ENCODE measurements around the gene ARRDC4.

The ARRDC4 gene, protein sequence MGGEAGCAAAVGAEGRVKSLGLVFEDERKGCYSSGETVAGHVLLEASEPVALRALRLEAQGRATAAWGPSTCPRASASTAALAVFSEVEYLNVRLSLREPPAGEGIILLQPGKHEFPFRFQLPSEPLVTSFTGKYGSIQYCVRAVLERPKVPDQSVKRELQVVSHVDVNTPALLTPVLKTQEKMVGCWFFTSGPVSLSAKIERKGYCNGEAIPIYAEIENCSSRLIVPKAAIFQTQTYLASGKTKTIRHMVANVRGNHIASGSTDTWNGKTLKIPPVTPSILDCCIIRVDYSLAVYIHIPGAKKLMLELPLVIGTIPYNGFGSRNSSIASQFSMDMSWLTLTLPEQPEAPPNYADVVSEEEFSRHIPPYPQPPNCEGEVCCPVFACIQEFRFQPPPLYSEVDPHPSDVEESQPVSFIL

DNA sequence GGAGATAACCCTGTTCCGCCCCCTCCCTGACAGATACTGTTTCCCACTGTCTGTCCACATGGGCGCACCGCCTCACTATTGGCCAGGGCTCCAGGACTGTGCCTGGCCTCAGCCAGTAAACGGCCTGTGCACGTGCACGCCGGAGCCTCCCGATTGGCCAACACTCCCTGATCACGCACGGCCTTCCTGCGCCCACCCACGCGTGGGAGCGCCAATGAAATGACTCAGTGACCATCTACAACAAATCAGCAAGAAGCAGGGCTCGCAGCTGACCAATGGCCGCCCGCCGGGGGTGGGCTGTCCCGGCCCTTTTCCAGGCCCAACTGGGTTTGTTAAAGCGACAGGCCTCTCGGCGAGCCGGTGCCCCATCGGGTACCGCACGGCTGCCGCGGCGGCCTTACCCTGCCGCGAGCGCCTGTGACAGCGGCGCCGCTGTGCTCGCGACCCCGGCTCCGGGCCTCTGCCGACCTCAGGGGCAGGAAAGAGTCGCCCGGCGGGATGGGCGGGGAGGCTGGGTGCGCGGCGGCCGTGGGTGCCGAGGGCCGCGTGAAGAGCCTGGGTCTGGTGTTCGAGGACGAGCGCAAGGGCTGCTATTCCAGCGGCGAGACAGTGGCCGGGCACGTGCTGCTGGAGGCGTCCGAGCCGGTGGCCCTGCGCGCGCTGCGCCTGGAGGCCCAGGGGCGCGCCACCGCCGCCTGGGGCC, at the start of gene ARRDC4:
TSS of gene ARRDC4 (plus strand) at position 340 of the 703 bp plus-strand sequence. CDS start at position 499, 159 bp downstream.
- peak; percentile 100 for DNase-seq (ENCODE audit: low read depth)

DNA sequence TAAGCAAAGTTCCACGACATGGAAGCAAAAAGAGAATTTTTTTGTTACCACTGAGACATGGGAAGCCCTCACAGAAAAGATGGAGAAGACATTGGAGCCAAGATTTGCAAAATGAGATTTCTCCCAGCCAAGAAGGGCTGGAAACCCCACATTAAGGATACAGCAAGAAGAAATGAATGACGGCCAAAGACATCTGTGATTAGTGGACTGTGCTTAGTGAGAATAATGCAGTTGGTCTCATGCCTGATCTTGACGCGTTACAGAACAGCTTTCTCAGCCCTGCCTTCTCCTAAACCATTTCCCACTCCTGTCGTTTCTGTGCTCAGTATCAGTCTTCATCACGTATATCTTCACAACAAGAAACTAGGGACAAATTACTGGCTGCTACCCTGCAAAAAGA, 45.8 kb upstream of the ARRDC4 start:
- DNase-seq (ENCODE audit: low read depth) = no peak

DNA sequence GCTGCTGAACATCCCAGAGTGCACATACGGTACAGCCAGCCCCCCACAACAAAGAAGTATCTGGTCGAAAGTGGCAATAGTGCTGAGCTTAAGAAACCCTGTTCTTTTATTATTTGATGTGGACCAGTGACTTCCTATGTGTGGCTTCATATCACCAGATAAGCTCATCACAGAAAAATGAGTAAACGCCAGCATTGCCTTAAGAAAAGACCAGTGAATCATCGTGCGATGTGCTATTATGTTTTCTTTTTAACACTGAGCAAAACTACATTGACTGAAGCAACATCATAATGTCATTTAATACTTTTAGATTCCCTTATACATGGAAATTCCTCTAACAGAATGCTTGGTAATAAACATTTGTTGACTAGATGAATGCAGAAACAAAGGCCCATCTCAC, 45.2 kb upstream of the ARRDC4 start:
- no peak for DNase-seq (ENCODE audit: low read depth)

DNA sequence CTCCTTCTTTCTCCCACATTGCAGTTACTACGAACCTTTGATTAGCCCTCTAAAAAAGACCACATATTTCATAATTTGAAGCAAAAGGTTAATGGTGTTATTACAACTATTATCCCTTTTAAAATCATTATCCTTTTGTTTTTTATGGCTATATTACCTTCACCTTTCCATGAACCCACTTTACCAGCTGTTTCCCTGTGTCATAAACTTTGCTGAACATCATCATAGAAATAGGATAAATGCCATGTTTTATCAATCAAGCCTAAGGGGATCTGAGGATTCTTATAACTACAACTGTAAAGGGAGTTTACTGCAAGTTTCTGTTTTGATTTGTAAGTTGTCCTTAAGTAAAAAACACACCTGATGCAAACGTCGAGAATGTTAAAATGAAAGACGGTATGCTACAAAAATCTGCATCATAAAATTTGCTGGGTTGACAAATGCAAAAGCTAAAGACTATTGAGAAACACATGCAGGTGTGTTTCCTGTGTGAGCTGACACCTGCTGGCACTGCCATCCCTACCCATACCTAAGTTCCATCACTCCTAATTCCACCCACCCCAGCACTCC, 39.1 kb upstream of the ARRDC4 start:
- DNase-seq (ENCODE audit: low read depth) = no peak

DNA sequence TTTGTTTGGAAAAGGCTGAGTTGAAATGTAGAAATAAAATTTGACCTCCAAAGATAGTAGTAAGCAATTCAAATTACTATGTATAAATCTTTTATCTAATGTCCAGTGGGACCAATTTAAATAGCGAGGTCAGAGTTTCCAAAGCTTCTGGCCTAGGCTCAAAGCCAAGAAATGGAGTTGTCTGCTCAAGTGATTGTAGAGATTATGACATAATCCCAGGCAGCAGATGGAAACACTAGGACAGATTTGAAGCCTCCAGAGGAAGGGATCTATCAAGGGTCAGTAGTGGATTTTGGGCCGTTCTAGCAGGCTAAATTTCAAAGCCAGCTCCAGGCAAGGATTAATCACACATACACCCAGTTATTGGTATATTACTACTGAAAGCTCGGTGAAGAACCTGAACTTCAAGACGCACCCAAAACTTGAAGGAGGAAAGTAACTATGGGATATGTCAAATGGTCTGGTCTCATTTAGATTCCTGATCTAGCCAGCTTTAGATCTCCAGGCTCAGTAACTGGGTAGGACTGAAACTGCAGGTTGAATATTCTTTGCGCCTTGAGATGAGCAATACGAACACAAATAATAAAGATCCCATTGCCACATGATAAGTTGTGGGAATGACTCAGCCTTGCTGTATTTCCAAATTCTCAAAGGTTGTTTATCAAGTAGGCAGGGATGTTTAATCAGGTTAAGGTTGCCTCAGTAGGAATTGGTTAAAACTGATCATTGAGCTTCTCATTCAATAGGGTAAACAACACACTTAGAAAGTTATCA, 30.9 kb upstream of the ARRDC4 start:
- no peak for DNase-seq (ENCODE audit: low read depth)

DNA sequence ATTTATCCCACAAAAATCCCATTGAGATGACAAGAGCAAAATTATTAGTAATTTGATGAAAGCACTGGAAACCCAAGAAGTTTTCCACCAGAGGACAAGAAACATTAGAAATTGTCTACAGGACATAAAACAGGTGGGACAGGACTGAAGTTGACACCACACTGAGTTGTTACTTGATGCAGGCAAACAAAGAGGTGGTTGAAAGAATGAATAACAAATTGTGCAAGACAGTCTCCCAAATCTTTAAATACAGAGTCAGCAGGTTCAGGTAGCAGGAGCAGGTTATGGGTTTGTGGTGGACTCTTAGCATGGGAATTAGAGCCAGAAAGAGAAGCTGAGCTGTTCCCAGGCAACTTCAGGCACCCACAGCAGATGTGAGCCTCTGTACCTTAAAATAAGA, 30.3 kb upstream of the ARRDC4 start:
- no peak for DNase-seq (ENCODE audit: low read depth)

DNA sequence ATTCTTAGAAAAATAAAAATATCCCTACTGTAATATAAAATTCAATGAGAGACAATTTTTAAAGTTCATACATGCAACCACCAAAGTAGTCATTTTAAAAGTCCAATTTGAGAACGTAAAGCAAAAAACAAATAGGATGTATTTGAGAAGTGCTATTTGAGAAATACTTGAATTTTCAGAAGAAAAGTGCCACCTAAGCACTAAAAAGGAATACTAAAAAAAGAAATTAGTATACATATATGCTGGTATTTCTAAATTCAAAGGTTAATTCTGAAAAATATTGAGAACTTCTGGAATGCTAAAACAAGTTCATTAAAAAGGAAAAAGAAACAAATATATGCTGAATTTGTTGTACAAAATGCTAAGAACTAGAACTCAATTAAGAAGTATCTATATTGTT, 29.2 kb upstream of the ARRDC4 start:
- no peak for DNase-seq (ENCODE audit: low read depth)

DNA sequence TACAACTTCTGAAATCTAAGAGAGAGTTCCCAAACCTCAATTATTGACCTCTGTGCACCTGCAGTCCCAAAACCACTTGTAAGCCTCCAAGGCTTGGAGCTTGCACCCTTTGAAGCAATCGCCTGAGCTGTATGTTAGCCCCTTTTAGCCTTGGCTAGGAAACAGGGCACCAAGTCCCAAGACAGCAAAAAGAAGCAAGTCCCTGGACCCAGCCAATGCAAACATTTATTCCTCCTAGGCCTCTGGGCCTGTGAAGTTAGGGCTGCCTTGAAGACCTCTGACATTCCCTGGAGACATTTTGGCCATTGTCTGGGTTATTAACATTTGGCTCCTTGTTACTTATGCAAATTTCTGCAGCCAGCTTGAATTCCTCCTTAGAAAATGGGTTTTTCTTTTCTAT, 26.9 kb upstream of the ARRDC4 start:
- no peak for DNase-seq (ENCODE audit: low read depth)

DNA sequence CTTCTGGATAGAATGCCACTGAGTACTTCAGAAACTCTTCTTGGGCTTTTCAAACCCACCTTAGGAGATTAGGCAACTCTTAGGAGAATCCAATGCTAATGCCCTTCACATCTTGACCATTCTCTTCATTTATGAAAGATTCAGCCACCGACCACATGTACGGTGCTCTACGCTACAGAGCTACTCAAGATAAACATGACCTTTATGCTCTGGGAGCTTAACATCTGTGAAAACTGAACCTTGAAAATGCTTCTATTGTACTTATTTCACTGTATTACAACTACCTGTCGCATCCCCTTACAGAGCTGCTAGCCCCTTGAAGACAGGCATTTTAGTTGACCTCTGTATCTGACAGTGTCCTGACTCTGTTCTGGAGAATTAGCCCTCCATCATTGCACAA, 19.5 kb upstream of the ARRDC4 start:
- DNase-seq (ENCODE audit: low read depth) = no peak

DNA sequence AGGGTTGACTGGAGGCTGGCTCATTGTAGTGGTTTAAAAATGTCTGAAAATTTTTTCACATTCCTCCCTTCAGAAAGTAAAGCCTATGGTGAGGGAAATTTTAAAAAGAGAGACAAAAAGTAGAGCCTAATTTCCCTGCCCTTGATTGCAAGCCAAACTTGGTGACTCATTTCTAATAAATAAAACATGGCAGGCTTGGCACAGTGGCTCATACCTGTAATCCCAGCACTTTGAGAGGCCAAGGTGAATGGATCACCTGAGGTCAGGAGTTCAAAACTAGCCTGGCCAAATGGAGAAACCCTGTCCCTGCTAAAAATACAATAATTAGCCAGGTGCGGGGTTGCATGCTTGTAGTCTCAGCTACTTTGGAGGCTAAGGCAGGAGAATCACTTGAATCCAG, 18.9 kb upstream of the ARRDC4 start:
- DNase-seq (ENCODE audit: low read depth) = no peak

DNA sequence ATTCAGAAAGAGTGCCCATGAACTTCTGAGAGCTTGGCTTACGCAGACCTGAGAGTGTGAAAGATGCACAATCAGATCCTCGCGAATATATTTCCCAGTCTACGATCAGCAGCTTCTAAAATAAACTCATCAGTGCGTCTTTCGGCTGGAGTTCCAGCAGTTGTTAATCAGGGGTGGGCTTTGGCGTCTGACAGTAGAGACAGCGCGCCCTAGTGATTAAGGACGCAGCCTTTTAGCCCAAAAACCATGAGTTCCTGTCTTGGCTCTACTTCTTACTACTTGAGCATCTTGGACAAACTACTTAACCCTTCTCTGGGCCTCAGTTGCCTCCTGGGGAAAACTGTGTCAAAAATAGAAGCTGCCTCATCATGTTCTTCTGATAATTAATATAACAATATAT, 15.8 kb upstream of the ARRDC4 start:
- DNase-seq (ENCODE audit: low read depth) = no peak

DNA sequence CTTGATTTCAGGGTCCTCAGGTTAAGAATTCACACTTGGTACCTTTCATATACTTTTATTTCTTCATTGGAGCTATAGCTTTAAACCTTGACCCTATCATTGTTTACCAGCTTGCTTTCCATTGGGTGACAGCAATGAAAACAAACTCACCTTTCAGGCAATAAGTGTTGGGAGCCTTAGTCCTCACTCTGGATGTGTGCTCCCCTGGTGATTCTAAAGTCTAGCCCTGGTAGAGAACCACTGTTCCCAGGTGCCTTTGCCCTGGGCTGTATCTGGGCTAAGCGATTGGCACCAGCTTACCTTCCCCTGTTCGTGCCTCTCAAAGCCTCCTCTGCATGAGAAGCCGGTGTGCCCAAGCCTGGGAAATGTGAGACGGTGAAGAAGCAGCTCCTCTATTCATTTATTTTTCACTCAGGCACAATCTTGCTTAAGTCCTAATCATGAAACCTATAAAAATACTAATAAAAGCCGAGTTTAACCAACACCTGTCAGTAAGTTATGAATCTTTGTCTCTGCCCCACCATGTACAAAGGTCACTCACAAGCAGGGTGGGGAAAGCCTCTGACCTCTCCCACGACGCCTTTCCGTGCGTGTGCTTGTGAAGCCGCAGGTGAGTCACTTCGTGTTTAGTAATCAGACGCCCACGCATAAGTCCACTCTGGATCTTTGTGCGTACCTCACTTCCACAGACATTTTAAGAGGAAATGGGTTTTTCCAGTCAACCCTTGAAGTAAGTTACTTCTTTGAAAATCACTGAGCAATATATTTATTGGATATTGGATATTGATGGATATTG, 12.8 kb upstream of the ARRDC4 start:
- DNase-seq (ENCODE audit: low read depth) = no peak

DNA sequence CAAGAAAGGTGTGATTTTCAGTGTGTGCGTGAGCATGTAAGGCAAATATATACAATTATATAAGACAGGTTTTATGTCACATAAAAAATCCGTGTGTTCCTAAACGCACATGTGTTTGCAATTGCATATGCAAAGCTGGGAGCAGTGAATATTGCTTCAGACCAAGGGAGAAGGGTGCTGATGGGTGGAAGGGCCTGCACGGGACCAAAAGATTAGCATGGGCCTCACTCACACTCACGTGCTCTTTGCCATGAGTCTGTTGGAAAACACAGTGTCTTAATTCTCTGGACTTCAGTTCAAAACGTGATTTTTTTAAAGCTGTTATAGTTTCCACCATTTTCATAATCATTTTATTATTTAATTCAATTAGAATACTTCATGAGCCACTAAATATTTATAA, 7.2 kb upstream of the ARRDC4 start:
- DNase-seq (ENCODE audit: low read depth) = no peak

DNA sequence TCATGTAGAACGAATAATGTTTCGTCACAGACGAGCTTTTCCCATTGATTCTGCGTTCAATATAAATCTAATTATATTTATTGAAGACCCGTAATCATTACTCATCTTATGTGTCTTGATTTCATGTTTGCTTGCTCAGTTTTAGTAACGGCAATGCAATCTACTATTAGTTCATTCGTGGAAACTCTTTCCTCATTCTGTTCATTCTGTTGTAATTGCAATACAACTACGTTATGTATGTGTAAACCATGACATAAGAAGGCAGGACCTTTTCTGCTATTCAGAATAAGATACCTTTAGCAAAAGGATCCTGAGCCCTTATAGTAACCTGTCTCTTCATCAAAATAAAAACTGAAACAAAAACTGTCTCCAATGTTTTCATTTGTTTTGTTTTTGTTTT, 6.8 kb upstream of the ARRDC4 start:
- DNase-seq (ENCODE audit: low read depth) = no peak

DNA sequence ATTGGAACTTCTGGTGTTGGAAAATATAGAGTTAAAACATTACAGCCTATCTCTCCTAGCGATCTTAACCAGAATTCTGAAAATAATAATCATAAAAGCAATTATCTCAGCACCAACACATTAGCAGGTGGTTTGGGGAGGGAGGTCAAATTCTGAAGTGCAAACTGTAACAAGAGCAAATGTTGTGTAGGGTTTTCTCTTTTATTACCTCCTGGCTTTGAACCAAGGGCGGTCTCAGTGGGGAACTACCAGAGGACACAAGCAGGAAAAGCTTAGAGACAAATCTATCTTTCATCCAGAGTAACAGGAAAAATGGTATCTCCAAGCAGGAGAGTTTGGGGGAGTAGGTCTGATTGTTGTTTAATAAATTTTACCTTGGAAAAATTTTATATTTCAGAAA, 5.5 kb upstream of the ARRDC4 start:
- no peak for DNase-seq (ENCODE audit: low read depth)

DNA sequence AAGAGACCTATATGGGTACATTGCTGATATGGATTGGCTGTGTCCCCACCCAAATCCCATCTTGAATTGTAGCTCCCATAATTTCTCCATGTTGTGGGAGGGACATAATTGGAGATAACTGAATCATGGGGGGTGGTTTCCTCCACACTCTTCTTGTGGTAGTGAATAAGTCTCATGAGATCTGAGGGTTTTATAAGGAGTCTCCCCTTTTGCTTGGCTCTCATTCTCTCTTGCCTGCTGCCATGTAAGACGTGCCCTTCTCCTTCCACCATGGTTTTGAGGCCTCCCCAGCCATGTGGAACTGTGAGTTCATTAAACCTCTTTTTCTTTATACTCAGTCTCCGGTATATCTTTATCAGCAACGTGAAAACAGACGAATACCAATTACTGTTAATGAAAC, 5.0 kb upstream of the ARRDC4 start:
- DNase-seq (ENCODE audit: low read depth) = no peak

DNA sequence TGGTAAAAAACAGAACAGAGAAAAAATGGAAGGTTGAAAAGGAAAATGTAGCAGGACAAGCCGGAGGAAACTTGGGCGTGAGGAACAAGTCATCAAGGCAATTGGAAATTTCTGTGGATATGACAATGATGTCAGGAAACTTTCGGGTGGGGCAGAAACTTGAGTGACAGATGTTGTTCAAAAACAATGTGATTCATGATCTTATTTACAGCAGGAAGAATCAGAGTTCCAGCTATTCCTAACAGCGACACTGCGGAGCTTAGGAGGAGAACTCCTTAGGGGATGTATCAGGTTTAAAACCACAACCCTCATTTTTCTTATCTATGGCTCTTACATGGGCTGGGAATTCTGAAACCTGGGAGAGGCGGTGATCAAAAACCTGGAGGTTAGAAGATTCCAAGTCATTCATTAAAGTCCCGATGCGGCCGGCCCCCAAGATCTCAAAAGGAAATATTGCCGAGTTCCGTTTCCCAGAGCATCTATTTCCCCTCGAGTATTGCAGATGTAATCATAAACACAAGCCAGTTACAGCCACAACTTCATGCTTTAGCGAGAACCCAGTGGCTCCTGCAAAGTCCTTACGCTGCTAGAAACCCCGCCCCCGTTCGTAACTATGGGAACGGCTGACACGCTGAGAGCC, 659 bp upstream of the ARRDC4 start:
- DNase-seq (ENCODE audit: low read depth) = no peak

DNA sequence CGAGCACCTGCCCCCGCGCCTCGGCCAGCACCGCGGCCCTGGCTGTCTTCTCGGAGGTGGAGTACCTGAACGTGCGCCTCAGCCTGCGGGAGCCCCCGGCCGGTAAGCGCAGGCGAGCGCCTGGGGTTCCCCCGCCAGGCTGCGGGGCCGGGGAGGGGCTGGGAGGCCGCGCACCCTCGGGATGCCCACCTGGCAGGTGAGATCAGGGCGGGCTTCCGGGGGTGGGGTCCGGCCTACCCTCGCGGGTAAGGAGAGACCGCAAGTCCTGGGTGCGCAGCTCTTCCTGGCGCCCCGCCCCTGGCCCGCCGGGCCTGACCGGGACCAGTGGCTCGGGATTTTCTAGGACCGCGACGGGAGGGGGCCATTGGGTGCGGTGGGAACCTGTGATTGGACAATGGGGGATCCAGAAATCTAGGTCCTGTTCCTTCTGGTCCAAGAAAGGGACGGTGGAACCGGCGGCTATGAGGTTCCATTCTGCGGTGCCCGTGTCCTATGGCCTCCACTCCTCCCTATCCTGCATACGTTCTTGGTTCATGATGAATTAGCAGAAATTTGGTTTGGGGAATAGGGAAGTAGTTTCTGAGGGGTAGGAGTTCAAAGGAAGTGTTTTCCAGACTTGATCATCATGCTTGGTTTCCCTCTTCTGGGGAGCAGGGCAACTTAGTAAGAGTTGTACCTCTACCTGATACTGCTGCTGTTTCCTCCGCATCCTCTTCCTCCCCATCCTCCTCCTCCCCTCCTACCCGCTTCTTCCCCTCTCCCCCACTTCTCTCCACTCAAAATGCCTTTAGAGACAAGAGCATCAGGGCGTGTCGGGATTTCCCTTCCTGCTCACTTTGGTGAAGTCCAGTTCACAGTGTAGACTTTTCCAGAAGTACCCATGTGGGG, 808 bp downstream of the ARRDC4 start:
- no peak for DNase-seq (ENCODE audit: low read depth)

DNA sequence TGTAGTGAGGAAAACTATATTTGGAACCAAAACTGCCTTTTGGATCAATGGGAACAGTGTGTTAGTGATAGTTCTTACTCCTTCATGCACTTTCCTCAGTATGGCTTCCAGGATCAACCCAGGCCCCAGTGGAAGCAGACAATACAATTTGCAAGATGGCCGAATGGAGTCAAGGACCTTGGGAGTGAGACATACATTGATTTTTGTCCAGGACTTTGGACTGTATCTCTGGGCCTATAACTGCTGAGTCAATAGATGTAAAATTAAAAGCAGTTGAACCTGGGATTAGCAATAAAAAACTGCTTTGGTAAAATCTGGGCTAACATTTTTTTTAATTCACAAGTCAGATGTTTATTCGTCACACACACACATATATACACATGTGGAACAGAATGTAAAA, 1.8 kb downstream of the ARRDC4 start:
- DNase-seq (ENCODE audit: low read depth) = no peak

DNA sequence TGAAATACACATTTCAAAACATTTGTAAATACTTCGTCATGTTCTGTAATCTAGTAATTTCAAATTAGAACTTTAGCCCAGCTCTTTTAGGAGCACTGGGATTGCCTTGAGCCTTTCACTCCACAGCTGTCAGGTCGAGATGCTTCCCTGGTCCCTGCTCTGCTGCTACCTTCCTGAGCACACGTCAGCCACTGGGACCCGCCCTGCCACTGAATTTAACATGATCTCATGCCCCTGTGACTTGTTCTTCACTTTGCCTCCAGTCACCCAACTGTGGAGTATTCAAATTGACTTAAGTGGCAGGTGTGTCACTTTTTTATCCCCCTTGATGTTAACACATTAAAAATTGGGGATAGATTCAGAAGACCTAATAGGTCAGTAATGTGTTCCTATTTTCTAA, 3.3 kb downstream of the ARRDC4 start:
- no peak for DNase-seq (ENCODE audit: low read depth)

All from stromal cell of bone marrow (primary cell).